ENCODE data around the gene NSA2. TPM values are rescaled to one million over a fixed set of nuclear protein-coding genes. Genes with fewer than 3 reads are reported as not detected.

Gene NSA2
- 89.5 and 192 TPM in 2 replicates for polyA plus RNA-seq (2011; rRNA removed)
- 36.7 and 69.3 TPM in 2 replicates for polyA plus RNA-seq (2012; cell fraction: cytosol; rRNA removed)
- 11.8 and 15.8 TPM in 2 replicates for polyA plus RNA-seq (2012; cell fraction: nucleus; rRNA removed)
- 228 to 258 TPM (median 235 TPM) in 3 replicates for polyA plus RNA-seq (2017; fragmentation: RNase III; extraction: RNeasy Plus Mini Kit Qiagen cat#74134 plus additional on column Dnase treatment)
- polyA minus RNA-seq (2011; rRNA and poly(A)+ RNA removed), result 12.2 and 16.9 TPM in 2 replicates

DNA sequence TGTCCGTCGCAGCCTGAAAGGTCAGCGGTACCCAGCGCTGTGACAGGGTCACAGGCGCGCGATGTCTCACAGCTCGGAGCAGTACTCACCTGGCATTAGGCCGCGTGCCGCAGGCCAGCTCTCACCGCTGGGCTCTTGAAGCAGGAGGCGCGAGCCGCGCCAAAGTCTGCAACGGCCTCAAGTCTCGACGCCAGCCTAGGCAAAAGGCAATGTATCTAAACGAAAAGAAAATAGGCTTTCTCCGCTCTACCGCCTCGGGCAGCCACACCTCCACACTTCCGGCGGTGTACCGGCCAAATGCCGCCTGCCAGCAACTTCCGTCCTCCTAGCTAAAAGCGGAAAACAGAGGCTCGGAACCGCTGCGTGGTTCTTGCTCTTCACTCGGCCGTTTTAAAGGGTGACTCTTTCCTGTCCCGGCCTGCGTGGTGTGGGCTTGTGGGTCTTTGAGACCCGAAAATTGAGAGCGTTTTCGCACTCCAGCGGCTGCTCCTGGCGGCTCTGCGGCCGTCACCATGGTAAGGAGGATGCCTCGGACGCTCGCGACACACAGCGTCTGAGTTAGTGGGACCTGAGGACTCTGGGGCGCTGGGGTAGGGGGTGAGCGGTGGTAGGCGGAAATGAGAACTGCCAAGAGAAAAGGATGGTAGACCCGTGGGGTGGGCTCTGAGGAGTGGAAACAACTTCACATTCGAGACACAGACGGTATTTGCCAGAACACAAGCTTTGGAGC is at the start of gene NSA2, which contains the start of gene GFM2:
Gene NSA2, plus strand, starts transcription at position 401 of the 730 bp plus-strand sequence. Its CDS starts 112 bp downstream, at position 513.
Gene GFM2, minus strand, starts transcription at position 269 of the 730 bp plus-strand sequence. CDS start 3,375 bp downstream, outside the sequence.
- POLR2A ChIA-PET, result interaction anchor here (0.6 to 0.9 kb wide), 4 partner anchors 20 to 85 kb away, joined by 3 to 5 read pairs (median 4); no protein-coding TSS in a partner anchor
- H3K4me1 ChIP-seq, result peaks cover 44% of the 10 kb centered on the region
- TF ChIP-seq KDM5A (IDR thresholded peaks at IDR 0.05), result peak; percentile 78
- TF ChIP-seq MYC (IDR thresholded peaks at IDR 0.05; ENCODE audit: borderline replicate concordance, low read length), result peak; percentile 74
- peak; percentile 56 for TF ChIP-seq POLR2A (IDR thresholded peaks at IDR 0.05; ENCODE audit: low read length)
- no peak for TF ChIP-seq NFE2L2 (conservative IDR thresholded peaks at IDR 0.05; ENCODE audit: low read length)
- TF ChIP-seq, protein P1, sequence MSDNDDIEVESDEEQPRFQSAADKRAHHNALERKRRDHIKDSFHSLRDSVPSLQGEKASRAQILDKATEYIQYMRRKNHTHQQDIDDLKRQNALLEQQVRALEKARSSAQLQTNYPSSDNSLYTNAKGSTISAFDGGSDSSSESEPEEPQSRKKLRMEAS (IDR thresholded peaks at IDR 0.05), result peak; percentile 95
- TF ChIP-seq E2F6 (IDR thresholded peaks at IDR 0.05; ENCODE audit: borderline replicate concordance, low read depth), result peak; percentile 46; the same call in 1 of the 2 replicates
- TF ChIP-seq GATA3 (IDR thresholded peaks at IDR 0.05; ENCODE audit: borderline replicate concordance), result peak; percentile 11
- TF ChIP-seq, protein P2, sequence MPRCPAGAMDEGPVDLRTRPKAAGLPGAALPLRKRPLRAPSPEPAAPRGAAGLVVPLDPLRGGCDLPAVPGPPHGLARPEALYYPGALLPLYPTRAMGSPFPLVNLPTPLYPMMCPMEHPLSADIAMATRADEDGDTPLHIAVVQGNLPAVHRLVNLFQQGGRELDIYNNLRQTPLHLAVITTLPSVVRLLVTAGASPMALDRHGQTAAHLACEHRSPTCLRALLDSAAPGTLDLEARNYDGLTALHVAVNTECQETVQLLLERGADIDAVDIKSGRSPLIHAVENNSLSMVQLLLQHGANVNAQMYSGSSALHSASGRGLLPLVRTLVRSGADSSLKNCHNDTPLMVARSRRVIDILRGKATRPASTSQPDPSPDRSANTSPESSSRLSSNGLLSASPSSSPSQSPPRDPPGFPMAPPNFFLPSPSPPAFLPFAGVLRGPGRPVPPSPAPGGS (IDR thresholded peaks at IDR 0.05), result 0 out of 3 replicates have a peak, but pooled peaks have one; percentile 72
- TF ChIP-seq ZC3H11A (IDR thresholded peaks at IDR 0.05), result peak; percentile 17; the same call in 1 of the 2 replicates
- TF ChIP-seq, protein P3, sequence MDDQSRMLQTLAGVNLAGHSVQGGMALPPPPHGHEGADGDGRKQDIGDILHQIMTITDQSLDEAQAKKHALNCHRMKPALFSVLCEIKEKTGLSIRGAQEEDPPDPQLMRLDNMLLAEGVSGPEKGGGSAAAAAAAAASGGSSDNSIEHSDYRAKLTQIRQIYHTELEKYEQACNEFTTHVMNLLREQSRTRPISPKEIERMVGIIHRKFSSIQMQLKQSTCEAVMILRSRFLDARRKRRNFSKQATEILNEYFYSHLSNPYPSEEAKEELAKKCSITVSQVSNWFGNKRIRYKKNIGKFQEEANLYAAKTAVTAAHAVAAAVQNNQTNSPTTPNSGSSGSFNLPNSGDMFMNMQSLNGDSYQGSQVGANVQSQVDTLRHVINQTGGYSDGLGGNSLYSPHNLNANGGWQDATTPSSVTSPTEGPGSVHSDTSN (IDR thresholded peaks at IDR 0.05), result peak; percentile 80
- TF ChIP-seq, protein P4, sequence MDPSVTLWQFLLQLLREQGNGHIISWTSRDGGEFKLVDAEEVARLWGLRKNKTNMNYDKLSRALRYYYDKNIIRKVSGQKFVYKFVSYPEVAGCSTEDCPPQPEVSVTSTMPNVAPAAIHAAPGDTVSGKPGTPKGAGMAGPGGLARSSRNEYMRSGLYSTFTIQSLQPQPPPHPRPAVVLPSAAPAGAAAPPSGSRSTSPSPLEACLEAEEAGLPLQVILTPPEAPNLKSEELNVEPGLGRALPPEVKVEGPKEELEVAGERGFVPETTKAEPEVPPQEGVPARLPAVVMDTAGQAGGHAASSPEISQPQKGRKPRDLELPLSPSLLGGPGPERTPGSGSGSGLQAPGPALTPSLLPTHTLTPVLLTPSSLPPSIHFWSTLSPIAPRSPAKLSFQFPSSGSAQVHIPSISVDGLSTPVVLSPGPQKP (IDR thresholded peaks at IDR 0.05; ENCODE audit: low read depth, low read length), result no peak
- no peak; a peak in 1 of 4 replicates for TF ChIP-seq CEBPB (IDR thresholded peaks at IDR 0.05)
- peak; percentile 20; the same call in 1 of the 2 replicates for TF ChIP-seq HDAC2 (IDR thresholded peaks at IDR 0.05)
- TF ChIP-seq RFX5 (IDR thresholded peaks at IDR 0.05), result 0 out of 2 replicates have a peak, but pooled peaks have one; percentile 35
- TF ChIP-seq PHF8 (IDR thresholded peaks at IDR 0.05; ENCODE audit: borderline replicate concordance, low read depth), result peak; percentile 81; the same call in 1 of the 2 replicates
- TF ChIP-seq JUN (IDR thresholded peaks at IDR 0.05), result peak; percentile 88 to 89; a peak in 4 of 5 replicates
- 0 out of 2 replicates have a peak, but pooled peaks have one; percentile 26 for TF ChIP-seq HOXB5 (CRISPR knock-in tag; IDR thresholded peaks at IDR 0.05)
- no peak for TF ChIP-seq ZNF302 (CRISPR knock-in tag; IDR thresholded peaks at IDR 0.05)
- WGBS (ENCODE audit: missing lambda C conversion rate), result under 1% methylated on average over 50 of the region's 54 CpGs
- H3K27ac ChIP-seq, result peak within 1 kb of the TSS; percentile 85 to 90
- DNase-seq (ENCODE audit: low read depth in 1 of 2, low spot score in 1 of 2), result peak; percentile 54 to 95
- H3K4me3 ChIP-seq, result peak within 1 kb of the TSS; percentile 85
- no peaks in the 10 kb centered on the region for H3K9me3 ChIP-seq
- CTCF ChIA-PET, result interaction anchor here (0.8 to 2.2 kb wide), 15 partner anchors 9 to 1489 kb away, joined by 3 to 9 read pairs (median 4); no protein-coding TSS in a partner anchor
- no peak for FAIRE-seq
- peak; percentile 91 to 95 for ATAC-seq
- H3K4me2 ChIP-seq, result peak within 1 kb of the TSS; percentile 92

DNA sequence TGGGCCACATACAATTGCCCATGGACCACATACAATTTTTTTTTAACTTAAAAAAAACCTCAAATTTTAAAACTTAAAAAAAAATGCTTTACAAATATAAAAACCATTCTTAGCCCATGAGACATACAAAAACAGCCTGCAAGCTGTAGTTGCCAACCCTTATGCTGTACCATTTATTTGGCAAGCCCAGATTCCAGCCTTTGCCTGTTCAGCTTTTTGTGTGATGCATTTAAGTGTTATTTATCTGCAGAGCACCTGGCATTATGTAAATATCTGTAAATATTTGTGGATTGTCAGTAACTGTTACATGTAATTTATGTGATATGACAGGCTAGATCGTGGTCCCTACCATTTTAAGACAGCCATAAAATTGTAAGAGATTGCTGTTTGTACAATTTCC is 49.5 kb upstream of the NSA2 start:
- WGBS (ENCODE audit: missing lambda C conversion rate), result 80% methylated on average over 1 of the region's 1 CpG
- ATAC-seq, result no peak
- H3K4me3 ChIP-seq, result no peak overlapping the region
- POLR2A ChIA-PET, result no interaction called here
- DNase-seq (ENCODE audit: low read depth in 1 of 2, low spot score in 1 of 2), result no peak
- H3K27ac ChIP-seq, result no peak overlapping the region
- H3K4me2 ChIP-seq, result no peak overlapping the region
- FAIRE-seq, result no peak
- no peaks in the 10 kb centered on the region for H3K9me3 ChIP-seq
- CTCF ChIA-PET, result interaction anchor here (0.8 to 2.7 kb wide), 5 partner anchors 22 to 201 kb away, joined by 3 to 8 read pairs (median 4); partner anchors contain the start of genes GFM2 and NSA2
- no peaks in the 10 kb centered on the region for H3K4me1 ChIP-seq
- TF ChIP-seq MAZ (IDR thresholded peaks at IDR 0.05; ENCODE audit: borderline replicate concordance, low read depth, low read length), result no peak
- no peak for TF ChIP-seq SMC3 (IDR thresholded peaks at IDR 0.05)
- TF ChIP-seq CHD4 (IDR thresholded peaks at IDR 0.05; ENCODE audit: borderline replicate concordance), result no peak
- TF ChIP-seq ZSCAN20 (CRISPR knock-in tag; IDR thresholded peaks at IDR 0.05), result no peak
- TF ChIP-seq HOXA7 (CRISPR knock-in tag; IDR thresholded peaks at IDR 0.05), result no peak
- TF ChIP-seq CHD2 (IDR thresholded peaks at IDR 0.05; ENCODE audit: low read length, partially characterized antibody), result no peak
- no peak for TF ChIP-seq RARB (CRISPR knock-in tag; IDR thresholded peaks at IDR 0.05)
- no peak for TF ChIP-seq HES2 (IDR thresholded peaks at IDR 0.05)
